HEK293 (cell line): Measurements from ENCODE around the gene ZDHHC9.

Source experiments
- PRDM10 ChIP-seq: fragments of 450-650 bp; formaldehyde crosslinking; IDR thresholded peaks from 2 replicates; pipeline ENCODE4 v1.5.1; 2016; ENCODE audit warnings: missing biosample characterization, missing genetic modification characterization
- ZBTB21 ChIP-seq: fragments of 450-650 bp; formaldehyde crosslinking; IDR thresholded peaks from 2 replicates; pipeline ENCODE4 v1.5.1; 2017; ENCODE audit warnings: missing biosample characterization, missing genetic modification characterization

DNA sequence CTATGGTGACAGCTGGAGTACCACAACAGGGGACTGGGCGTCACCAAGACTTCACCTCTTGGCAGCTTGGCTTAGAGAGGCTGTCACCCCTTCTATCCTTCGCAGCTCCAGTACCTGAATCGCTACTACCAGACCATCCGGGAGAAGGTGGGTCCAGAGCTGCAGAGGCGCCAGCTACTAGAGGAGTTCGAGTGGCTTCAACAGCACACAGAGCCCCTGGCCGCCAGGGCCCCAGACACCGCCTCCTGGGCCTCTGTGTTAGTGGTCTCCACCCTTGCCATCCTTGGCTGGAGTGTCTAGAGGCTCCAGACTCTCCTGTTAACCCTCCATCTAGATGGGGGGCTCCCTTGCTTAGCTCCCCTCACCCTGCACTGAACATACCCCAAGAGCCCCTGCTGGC lies 75.5 kb downstream of the ZDHHC9 start:
- TF ChIP-seq ZBTB21 (tag by site-specific recombination) (no peak), PRDM10 (tag by site-specific recombination) (no peak)
